GM21447 (cell line): ENCODE results near the gene CHSY1.

Experiments used
- ATAC-seq: cut with Tn5 transposase; IDR thresholded peaks from one replicate; pipeline ENCODE4 v1.9.1; 2021; ENCODE audit not compliant: unreplicated experiment

Gene CHSY1

DNA sequence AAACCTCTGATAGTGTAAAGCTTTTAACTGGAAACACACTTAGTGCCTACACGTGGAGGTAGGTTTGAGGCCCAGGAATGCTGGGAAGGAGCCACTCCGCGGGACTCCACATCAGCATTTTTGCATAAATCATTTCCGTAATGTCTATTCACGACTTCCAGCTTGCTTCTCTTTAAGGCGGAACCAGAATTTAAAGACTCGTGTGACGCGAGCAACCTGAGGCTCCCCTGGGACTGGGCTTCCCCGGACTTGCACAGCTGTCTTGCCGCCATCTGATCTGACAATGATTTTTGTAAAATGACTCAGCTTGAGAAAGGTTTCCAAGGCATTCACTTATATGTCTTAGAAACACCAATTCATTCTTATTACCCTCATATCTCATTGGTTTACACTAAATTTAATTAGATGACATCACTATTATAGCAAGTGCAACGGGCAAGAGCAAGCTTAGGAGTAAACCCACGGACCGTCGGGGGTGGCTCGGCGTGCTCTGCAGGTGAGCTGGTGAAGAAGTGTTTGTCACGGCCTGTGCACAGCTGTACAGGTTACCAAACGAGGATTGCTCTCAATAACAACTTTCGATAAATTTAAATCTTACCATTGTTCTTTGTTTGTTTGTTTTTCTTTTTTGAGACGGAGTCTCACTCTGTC, 95.2 kb downstream of the CHSY1 start:
- ATAC-seq: peak; percentile 88

- ATAC-seq: no peak
Observed at GRCh38 chr15:101156061-101156460, 95.8 kb downstream of the CHSY1 start.

DNA sequence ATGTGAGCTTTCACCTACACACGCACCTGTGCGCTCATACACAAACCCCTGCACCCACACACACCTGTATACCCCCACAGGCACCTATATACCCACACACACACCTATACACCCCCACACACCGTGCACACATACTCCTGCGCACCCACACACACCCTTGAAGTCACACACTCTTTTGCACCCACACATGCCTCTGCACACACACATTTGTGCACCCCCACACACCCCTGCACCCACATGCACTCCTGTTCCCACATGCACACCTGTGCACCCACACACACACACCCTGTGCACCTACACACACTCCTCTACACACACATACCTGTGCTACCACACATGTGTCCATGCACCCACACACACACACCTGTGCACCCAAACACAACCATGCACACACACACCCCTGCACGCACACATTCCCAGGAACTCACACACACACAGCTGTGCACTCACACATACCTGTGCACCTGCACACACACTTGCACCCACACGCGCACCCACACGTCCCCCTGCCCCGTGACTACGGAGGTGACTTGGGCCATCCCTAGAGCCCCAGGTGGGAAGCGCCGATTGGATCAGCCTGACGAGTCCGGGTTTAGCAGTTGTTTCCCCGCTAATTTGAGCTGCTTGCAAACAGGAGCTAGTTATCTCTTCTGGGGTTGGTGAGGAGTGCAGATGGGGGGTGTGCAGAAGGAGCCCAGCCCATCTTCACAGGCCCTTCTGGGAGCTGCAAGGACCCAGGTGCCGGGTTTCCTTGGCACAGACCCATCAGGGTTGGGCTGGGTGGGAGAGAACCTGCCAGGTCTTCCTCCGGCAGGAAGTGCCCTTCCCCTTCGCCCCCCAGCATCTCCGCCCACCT, 97.8 kb downstream of the CHSY1 start:
- ATAC-seq: no peak

DNA sequence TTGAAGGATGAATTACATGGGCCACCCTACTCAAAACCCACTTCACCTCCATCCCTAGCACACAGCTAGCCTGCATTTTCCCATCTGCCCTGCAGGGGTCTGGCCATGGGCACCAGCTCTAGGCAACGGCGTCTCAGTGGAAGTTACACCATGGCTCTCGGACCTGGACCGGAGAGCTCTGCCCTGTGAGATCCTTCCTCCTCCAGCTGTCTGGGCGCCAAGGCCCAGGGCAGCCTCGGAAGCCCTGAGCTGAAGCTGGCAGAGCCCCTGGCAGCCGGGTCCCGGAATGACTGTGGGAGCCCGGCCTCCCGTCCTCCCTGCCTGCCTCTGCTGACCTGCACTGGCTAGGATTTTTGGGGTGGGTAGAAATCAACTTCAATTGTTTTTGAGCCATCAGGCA, 98.9 kb downstream of the CHSY1 start:
- no peak for ATAC-seq

- no peak for ATAC-seq
Observed at GRCh38 chr15:101151288-101151687, 100.6 kb downstream of the CHSY1 start.

GRCh38 chr15:101150723-101151040, 101.2 kb downstream of the CHSY1 start:
- ATAC-seq: no peak

DNA sequence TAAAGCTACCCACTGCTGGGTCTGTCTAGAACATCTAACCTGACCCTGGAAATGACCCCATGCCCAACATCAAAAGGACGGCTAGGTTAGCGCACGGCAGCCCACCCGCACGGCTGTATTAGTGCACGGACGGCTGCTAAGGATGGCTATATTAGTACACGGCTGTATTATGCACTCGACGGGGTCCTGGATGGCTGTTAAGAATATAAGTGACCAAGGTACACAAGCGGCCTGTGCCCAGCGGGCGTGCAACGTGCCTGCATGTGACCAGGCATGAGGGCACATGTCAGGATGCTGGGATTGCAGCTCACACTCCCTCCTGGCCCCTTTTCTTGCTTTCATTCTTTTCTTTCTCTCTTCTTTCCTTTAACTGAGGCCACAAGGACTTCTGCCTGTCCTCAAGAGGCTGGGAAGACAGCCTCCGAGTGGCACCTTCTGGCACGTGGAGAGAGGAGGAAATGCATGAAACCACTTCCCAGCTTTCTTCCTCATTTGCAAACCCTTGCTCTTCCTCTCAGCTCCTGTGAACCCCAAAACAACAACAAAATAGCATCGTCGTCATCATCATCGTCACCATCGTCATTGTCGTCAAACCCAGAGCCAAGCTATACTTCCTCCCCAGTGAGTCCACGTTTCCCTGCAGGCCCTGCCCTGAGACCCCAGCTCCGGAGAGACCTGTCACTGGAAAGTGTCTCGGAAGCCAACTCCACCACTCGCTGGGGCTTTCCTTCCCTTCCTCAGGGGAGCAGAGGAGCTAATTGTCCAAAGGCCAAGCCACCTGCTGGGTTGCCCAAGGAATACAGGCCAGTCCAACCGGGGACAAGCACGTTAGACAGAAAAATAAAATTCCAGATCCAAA, 101.8 kb downstream of the CHSY1 start:
- no peak for ATAC-seq

DNA sequence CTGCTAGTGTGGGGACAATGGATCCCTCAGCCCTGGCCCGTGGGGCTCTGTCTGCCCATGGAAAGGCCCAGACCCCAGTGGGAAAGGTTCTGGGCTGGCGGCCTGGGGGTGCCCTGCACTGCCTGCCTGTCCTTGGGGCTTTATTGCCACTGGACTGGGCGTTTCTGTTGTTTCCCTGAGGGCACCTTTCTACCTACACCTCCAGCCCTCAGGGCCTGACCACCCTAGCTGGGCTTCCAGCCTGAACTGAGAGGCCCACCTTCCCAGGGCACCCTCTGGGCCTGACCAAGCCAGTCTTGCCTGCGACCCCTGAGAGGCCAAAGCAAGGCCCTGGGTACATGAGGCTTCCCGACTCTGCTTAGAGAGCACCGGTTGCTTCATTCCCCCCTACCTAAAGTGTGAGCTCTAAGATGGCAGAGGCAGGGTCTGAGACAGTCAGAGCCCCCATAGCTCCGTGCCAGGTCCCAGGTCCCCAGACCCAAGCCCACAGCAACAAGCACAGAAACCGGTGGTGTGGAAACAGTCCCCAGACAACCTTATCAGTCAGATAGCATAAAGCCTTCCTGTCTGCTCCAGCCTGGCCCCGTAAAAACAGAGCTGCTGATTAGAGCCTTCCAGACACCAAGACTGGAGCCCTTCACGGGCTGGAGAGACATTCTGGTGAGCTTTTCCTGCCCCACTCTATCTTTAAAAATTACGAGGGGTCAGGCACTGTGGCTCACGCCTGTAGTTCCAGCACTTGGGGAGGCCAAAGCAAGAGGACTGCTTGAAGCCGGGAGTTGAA, 102.8 kb downstream of the CHSY1 start:
- no peak for ATAC-seq

DNA sequence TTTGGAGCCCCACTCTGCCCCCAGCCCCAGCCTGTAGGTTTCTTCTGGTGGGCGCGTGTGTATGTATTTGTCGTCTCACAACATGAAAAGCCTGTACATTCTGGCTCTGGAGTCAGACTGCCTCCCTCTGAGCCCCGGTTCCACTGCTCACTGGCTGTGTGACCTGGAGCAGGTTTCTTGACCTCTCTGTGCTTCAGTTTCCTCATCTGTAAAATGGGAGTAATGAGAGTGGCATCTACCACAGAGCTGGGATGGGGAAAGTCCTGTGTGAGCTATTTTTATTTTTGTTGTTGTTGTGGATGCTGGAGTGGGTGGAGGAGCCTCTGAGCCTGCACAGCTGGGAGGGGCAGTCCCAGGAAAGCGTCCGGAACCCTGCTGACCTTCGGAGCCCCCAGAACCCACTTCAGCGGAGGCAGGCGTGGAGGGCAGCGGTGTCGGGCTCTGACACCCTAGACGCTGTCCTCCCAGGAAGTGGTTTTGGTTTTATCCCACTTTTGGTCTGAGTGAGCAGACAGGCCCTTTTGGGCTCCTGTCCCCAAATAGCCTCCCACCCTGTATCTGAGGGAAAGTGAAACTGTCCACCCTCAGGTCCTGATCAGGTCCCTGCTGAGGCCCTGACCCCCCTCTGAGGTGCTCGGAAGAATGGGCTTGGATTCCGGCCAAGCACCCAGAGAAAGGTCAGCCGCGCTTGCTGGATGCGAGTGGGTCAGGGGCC, 103.5 kb downstream of the CHSY1 start:
- ATAC-seq: peak; percentile 47

DNA sequence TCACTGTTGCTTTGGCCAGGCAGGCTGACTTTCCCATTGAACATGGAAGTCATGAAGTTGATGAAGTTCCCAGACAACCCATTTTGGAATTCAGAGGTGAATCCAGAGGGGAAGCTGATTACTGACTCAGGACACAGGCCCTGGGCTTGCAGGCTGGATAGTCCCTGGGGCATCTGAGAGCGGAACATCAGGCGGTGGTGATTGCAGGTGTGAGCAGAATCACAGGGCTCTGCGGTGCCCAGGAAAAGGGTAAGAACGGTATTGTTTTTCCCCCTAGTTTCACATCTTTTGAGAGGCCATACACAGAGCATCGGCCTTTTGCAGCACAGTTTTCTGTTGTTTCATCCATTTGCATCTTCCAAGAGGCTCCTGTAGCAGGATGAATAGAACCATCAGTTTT, 104.7 kb downstream of the CHSY1 start:
- ATAC-seq: no peak

DNA sequence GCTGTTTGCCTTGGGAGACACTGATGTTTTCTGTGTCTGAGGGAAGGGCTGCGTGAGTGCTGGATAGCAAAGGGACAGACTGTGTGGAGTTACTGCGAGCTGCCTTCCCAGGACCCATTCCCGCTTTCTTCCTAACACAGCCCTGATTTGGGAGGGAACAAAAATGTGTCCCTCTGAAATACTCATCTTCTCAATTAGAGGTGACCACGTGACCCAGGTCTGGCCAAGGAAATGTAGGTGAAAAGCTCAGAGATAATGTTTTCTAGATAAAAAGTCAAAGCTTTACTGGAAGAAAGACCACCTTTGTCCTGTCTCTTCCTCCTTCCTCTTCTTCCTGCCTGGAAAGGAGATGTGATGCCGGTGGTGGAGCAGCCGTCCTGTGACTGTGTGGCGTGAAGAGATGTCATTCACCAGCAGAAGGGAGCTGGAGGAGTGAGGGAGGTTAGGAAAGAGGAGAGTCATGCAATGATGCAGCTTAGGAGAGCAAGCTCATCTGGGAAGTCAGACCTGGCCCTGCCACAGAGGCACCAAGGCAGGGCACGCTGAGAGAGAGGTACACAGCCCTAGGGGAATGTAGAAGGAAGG, 105.6 kb downstream of the CHSY1 start:
- ATAC-seq: no peak

- ATAC-seq: no peak
Observed at GRCh38 chr15:101145362-101145761, 106.5 kb downstream of the CHSY1 start.

DNA sequence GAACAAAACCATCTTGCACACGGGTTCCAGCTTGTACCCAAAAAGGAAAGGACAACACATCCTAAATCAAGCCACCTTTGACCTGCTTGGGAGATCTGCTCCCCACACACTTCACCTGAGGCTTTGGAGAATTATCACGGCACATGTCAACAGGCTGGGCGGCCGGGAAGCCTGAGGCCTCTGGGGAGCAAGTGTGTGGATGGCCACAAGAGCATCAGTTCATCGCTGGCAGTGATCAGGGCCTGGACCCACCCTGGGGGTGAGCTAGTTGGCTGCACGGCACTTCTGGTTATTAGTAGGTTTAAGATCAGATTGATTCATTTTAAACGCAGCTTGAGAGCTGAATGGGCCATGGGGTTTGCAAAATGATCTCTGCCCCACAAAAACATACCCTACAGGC, 108.5 kb downstream of the CHSY1 start:
- ATAC-seq: no peak

DNA sequence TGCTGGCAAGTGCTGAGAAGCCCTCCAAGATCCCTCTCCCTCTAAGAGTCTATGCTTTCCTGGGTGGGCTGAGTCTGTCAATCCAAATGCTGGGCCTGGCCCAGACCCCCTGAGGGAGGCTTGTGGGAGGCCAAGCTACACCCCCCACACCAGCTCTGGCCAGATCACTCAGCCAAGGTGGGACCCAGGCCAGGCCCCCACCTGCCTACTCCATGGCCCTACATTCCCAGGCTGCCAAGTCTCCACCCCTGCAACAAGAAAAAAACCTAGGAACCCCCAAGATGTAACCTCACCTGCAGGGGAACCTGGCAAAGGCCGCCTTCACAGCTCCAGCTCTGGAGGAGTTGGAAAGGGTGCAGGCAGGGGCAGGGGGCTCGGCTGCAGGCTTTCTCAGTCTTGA, 109.1 kb downstream of the CHSY1 start:
- no peak for ATAC-seq

GRCh38 chr15:101141926-101142527, 109.8 kb downstream of the CHSY1 start:
- no peak for ATAC-seq

DNA sequence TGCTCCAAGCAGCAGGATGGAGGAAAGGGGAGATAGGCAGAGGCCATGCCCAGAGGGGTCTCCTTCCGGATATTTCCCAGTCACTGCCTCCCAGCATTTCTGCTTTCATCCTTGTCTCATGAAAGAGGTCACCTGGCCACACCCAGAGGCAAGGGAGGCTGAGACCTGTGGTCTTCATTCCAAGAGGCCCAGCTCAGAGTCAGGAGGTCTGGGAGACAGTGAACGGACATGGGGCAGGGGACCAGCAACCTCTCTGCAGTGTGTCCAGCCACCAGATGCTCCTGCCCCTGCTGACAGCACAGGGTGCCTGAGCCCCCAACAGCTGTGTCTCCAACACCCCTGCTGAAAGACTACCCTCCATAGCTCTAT, 111.2 kb downstream of the CHSY1 start:
- no peak for ATAC-seq

- no peak for ATAC-seq
Observed at GRCh38 chr15:101139986-101140696, 111.7 kb downstream of the CHSY1 start.

GRCh38 chr15:101138913-101139880, 112.7 kb downstream of the CHSY1 start:
- ATAC-seq: peak; percentile 48
